VCaP (cell line): ENCODE measurements around the gene NEK4.

Experiments used
- H3K27ac ChIP-seq: fragments of 450-650 bp; 2 replicates; pipeline ENCODE4 v1.5.1; 2017
- TF ChIP-seq, protein P1 (sequence below): fragments of 450-650 bp; conservative IDR thresholded peaks from 2 replicates; pipeline ENCODE4 v1.5.1; 2017; ENCODE audit warnings: mild to moderate bottlenecking, moderate library complexity

Gene NEK4

DNA sequence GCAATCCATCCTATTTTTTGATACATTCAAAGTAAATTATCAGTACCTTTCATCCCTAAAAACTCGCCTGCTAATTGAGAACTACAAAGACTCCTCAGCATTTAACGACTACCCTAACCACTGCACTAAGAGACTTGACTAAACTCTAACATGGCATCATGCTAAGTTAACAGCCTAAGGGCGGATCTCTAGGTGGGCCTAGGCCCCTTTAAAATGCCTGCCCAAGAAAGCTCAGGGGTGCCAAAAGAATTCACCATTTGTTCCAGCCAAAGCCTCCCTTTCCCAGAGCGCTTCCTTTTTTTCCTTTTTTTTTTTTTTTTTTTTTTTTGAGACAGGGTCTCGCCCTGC is 568 bp upstream of the NEK4 start:
- peak overlapping the region; percentile 88 for H3K27ac ChIP-seq

DNA sequence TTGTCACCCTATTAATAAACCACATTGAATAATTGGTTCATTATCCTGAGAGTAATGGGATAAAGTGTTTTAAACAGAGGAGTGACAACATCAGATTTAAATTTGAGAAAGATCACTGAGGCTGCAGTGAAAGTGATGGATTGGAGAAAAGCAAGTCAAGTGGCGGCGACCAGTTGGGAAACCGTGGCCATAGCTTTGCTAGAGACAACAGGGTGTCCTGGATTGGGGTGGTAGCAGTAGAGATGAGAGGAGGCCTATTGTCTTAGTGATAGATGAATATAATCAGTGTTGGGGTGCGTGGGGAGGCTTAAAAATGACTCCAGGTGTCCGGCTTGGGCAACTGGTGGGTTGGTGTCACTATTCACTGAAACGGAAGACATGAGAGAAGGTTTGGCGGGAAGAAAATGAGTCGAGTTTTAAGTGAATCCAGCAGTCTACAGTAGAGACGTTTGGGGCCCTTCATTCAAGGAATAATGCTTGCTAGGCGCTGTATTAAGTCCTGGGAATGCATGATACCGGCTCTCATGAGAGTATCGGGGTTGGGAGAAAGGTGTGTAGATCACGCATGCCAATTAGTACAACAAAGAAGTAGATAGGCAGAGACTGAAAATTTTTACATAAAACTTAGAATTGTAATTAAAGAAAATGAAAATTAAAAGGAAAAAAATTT is 819 bp downstream of the NEK4 start:
- H3K27ac ChIP-seq = peak overlapping the region; percentile 88
- TF ChIP-seq, protein P1, sequence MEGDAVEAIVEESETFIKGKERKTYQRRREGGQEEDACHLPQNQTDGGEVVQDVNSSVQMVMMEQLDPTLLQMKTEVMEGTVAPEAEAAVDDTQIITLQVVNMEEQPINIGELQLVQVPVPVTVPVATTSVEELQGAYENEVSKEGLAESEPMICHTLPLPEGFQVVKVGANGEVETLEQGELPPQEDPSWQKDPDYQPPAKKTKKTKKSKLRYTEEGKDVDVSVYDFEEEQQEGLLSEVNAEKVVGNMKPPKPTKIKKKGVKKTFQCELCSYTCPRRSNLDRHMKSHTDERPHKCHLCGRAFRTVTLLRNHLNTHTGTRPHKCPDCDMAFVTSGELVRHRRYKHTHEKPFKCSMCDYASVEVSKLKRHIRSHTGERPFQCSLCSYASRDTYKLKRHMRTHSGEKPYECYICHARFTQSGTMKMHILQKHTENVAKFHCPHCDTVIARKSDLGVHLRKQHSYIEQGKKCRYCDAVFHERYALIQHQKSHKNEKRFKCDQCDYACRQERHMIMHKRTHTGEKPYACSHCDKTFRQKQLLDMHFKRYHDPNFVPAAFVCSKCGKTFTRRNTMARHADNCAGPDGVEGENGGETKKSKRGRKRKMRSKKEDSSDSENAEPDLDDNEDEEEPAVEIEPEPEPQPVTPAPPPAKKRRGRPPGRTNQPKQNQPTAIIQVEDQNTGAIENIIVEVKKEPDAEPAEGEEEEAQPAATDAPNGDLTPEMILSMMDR = no peak

More for the DNA sequence above, 568 bp upstream of the NEK4 start:
- TF ChIP-seq, protein P1 = no peak

DNA sequence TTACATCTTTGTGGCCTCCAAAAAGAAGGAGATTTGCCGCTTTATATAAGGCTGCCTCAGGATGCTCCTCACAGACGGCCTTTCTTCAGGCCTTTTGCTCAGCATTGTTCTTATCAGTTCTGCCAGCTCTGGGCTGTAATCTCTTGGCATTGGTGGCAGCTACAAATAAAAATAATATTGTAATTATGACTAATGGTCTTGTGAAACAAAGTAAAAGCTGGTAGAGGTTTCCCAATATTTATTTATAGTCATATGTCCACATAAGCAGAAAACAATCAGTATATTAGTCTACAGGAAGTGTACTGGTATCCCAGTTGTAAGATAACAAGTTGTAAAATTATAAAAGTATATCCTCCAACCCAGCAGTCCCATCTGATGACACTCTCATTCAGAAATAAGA is 7.3 kb downstream of the NEK4 start:
- no peak overlapping the region for H3K27ac ChIP-seq
- TF ChIP-seq, protein P1 = no peak

DNA sequence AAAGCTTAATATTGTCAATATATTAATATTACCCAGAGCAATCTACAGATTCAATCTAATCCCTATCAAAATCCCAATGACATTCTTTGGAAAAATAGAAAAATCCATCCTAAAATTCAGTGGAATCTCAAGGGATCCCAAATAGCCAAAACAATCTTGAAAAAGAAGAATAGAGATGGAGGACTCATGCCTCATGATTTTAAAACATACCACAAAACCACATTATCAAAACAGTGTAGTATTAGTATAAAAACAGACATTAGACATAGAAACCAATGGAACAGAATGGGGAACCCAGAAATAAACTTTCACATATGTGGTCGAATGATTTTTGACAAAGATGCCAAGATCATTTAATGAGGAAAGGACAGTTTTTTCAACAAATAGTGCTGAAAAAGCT is 14.6 kb downstream of the NEK4 start:
- TF ChIP-seq, protein P1 = no peak
- no peak overlapping the region for H3K27ac ChIP-seq

DNA sequence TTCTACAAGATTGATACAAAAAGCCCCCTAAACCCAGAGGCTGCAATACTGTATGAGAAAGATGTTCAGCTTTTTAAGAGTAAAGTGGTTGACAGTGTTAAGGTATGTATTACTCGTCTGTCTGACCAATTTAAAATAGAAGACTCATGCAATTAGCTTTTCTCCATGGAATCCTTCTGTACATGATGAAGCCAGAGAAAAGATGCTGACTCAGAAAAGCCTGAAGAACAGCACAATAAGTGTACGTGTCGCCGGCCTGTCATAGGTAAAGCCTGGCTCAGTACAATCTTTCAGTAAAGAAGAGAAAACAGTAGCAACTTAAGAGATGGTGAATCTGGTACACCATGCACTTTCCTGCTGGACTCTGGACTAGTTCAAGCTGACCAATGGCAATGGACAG is 16.4 kb downstream of the NEK4 start:
- H3K27ac ChIP-seq = no peak overlapping the region
- TF ChIP-seq, protein P1 = no peak

DNA sequence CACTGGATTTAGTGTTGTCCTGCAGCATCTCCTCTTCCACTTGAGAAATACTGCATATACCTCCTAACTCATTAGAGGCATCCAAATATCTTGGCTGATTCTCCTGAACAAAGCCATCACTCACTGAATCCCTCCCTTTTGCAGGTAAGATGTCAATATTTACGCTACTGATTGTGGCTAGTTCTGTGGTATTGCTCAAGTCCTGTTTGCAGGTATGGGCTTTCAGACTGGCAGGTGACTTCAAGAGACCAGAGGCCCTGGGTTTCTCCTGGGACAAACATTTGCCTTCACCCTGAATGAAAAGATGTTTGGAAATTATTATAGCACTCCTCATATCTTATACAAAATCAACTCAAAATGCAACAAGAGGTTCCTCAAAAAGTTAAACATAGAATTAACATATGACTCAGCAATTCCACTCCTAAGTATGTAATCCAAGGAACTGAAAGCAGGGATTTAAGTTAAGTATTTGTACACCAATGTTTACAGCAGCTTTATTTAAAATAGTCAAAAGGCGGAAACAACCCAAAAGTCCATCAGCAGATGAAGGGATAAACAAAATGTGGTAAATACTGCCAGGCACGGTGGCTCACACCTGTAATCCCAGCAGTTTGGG is 18.6 kb downstream of the NEK4 start:
- no peak overlapping the region for H3K27ac ChIP-seq
- TF ChIP-seq, protein P1 = no peak

DNA sequence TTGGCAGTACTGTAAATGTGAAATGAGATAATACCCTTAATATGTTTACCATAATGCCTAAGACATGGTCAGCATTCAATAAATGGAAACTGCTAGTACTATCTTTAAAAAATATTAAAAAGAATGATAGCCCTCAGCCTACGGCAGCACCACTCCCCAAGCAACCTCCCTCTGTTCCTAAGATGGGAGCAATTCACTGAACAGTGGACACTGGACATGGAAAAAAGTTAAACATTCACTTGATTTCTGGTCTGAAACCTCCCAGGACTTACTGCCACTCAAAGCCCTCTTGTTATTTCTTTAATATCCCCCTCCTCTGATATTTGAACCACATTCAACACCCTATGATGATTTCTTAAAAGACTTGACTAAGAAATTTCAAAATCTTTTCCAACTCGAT is 27.0 kb downstream of the NEK4 start:
- H3K27ac ChIP-seq = peak overlapping the region; percentile 64
- TF ChIP-seq, protein P1 = no peak
